Measurements from ENCODE around the gene MALRD1.

The MALRD1 gene

GRCh38 chr10:19048489-19048888 is at the start of gene MALRD1:
TSS of gene MALRD1 (plus strand) at chr10:19048801. CDS start at chr10:19048939, 138 bp downstream.
- FAIRE-seq (no peak), DNase-seq (ENCODE audit: insufficient read length, low spot score) (no peak)

DNA sequence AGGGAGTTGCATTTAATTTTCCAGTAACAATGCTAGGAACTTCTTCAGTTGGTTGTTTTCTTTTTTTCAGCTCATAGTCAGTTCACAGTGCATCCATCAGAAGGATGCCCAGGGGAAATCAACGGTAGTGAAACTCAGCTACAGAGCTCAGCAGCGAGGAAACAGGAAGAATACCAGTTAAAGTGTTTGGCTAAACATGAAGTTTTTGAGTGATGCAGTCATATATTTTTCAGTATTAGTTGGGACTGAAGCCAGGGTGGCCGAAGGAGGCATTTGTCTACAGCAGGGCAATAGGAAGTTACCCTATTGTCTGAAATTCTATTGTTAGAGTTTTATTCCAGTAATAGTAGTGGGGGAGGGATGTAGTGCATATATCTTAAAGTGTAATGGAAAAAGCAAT is 45.3 kb upstream of the MALRD1 start:
- no peak for FAIRE-seq

DNA sequence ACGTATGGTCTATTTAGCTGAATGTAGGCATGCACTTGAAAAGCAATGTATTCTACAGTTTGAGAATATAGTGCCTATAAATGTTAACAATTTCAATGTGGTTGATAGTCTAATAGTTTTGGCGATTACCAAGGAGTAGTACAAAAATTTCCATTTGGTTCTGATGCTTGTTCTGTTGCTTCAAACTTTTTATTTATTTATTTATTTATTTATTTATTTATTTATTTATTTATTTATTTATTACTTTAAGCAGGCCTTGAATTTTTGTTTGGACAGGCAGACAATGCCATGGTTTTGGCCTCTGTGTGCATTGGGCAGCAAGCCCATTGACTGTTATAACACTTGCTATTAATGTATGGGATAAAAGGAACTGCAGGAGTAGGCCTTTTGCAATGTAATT is 36.5 kb upstream of the MALRD1 start:
- no peak for DNase-seq (ENCODE audit: insufficient read length, low spot score)
- no peak for FAIRE-seq

More for the DNA sequence above, 45.3 kb upstream of the MALRD1 start:
- no peak for DNase-seq (ENCODE audit: insufficient read length, low spot score)

- FAIRE-seq (no peak), DNase-seq (ENCODE audit: insufficient read length, low spot score) (no peak)
Observed at GRCh38 chr10:19014034-19014433, 34.6 kb upstream of the MALRD1 start.

DNA sequence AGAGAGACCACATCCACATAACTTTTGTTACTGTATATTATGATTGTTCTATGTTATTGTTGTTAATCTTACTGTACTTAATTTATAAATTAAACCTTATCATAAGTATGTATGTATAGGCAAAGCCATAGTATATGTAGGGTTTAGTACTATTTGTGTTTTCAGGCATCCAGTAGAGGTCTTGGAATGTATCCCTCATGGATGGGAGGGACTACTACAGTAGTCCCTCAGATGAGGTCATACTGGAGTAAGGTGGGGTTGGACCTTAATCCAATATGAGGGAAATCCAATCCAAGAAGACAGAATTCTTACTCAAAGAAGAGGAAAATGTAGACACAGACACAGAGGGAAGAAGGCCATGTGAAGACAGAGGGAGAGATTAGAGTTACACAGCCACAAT is 34.1 kb upstream of the MALRD1 start:
- FAIRE-seq, result no peak
- DNase-seq (ENCODE audit: insufficient read length, low spot score), result no peak

DNA sequence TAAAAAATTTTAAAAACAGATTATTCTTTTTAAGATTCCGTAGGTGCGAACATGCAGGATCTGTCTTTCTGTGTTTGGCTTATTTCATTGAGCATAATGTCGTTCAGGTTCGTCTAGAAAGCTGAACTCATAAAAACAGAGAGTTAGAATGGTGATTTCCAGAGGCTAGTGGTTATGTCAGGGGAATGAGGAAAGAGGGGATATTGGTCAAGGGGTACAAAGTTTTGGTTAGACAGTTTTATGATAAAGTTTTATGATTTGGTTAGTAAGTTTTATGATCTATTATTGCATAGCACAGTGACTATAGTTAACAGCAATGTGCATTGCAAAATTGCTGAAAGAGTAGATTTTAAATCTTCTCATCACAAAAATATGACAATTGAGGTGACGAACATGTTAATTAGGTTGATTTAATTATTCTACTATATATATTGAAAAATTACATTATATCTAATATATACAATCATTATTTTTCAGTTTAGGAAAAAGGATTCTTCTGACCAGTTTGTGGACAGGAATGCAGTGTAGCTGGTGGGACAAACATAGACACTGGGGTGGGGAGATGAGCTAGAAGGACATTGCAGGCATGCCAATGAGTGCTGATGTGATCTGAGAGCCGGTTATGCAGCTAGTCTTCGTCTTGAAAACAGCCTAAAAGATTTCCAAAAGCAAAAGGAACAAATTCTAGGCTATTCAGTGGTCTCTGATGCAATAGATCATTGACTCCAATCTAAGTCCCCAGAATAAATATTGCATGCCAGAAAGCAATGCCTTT is 31.3 kb upstream of the MALRD1 start:
- FAIRE-seq (no peak), DNase-seq (ENCODE audit: insufficient read length, low spot score) (no peak)

DNA sequence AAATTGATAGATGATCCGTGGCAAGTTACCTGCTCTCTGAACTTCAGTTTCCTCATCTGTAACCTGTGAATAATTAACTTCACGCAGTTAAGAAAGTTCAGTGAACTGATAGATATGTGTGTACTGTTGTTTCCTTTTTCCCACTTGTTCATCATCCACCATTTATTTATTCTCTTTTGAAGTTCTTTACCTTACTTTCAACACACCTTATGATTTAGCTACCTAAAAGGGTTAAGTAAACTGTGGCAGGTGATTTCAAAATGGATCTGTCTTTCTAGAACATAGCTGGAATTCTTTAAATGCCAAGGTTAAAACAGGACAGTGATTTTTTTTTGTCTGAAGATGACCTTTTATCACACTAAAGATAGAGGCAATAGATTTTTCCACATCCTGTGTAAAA is 27.4 kb upstream of the MALRD1 start:
- DNase-seq (ENCODE audit: insufficient read length, low spot score) (no peak), FAIRE-seq (no peak)

GRCh38 chr10:19024611-19025010 is 24.0 kb upstream of the MALRD1 start:
- FAIRE-seq, result no peak

DNA sequence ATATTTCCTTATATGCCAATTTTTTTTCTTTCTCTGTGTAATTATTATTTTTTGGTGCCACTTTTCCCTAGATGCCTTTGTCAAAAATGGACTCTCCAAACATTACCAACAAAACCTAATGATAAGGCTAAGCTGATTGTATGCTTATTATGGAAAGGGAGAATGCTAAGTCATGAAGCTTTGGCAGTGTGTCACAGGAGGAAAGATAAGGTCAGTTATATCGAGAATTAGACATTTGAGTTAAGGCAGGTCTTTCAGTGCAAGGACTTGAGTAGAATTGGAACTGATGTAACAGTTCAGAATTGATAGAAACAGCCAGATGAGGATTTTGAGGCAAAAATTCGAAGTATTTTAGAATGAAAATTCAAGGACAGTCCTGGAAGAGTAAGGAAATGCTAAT is 16.8 kb upstream of the MALRD1 start:
- DNase-seq (ENCODE audit: insufficient read length, low spot score), result no peak
- FAIRE-seq, result no peak

More at GRCh38 chr10:19024611-19025010, 24.0 kb upstream of the MALRD1 start:
- DNase-seq (ENCODE audit: insufficient read length, low spot score), result no peak

DNA sequence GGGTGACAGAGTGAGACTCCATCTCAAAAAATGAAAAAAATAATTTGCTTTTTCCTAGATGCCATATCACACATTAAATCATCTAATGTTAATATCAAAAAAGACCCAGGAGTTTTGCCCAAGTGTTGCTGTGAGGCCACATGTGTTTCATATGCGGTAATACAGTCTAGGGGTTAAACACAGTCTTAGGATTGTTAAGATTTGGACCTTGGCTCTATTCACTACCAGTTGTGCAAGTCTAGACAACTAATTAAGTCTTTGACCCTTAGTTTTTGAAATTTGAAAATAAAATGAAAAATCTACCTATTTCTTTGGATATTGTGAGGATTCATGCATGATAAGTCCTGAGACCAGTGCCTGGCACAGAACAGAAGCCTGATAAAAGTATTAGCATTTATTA is 14.9 kb upstream of the MALRD1 start:
- DNase-seq (ENCODE audit: insufficient read length, low spot score), result no peak
- FAIRE-seq, result no peak

DNA sequence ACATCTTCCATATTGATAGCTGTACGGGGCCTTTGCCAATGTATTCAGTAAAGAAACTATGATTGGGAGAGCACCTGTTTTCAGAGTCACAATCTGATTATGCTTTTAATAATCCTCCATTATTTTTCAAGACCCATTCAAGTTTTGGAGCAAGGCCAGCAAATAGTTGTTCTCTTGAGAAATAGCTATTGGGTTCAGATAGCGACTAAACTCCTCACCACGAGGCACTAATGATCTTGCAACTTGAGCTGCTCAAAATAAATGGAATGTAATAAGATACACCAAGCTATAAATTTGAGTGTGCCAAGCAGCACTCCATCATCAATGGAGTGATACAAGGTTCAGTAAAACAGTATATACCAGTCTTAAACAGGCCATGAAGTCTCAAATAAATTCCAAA is 7.4 kb upstream of the MALRD1 start:
- FAIRE-seq (no peak), DNase-seq (ENCODE audit: insufficient read length, low spot score) (no peak)

DNA sequence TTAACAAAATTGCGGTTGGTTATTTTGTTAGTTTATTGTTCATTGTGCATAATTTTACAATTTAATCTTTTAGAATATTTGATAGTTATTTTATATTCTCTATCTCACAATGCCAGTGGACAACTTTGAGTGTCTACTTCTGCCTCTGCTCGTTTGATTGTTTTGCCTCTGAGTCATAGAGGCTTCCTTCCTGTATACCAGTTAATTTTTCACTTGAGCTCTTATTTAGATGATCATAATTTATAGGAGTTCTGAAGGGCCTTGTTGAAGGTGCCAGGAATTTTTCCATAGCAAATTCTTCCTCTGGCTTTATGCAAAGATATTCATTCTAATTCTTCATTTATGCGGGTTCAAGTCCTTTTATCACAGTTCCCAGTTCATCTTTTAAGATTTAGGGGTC is 5.2 kb upstream of the MALRD1 start:
- DNase-seq (ENCODE audit: insufficient read length, low spot score) (no peak), FAIRE-seq (no peak)

DNA sequence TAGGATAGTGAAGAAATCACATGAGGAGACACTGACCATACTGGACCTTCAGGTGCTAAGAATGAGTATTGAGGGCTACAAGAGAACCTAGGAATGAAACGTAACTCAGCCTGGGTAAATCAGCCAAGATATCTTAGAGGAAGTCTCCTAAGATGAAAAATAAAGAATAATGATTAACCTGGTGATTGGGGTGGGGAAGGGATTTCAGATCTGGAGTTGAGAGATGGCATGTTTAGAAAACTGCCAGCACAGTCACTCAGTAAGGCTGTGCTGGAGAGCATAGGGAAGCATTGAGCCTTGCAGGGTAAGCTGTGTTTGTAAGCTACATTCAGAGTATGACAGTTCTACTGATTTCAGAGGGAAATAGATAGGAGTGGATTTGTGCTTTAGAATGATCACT is 1.9 kb upstream of the MALRD1 start:
- FAIRE-seq (no peak), DNase-seq (ENCODE audit: insufficient read length, low spot score) (no peak)

GRCh38 chr10:19048891-19049290 is 290 bp downstream of the MALRD1 start:
- DNase-seq (ENCODE audit: insufficient read length, low spot score), result no peak
- FAIRE-seq, result no peak

GRCh38 chr10:19049567-19049966 is 966 bp downstream of the MALRD1 start:
- FAIRE-seq, result no peak

GRCh38 chr10:19054289-19054835 is 5.8 kb downstream of the MALRD1 start:
- FAIRE-seq, result no peak
- no peak for DNase-seq (ENCODE audit: insufficient read length, low spot score)

More at GRCh38 chr10:19049567-19049966, 966 bp downstream of the MALRD1 start:
- no peak for DNase-seq (ENCODE audit: insufficient read length, low spot score)

- DNase-seq (ENCODE audit: insufficient read length, low spot score) (no peak), FAIRE-seq (no peak)
Observed at GRCh38 chr10:19058046-19058445, 9.4 kb downstream of the MALRD1 start.

GRCh38 chr10:19063986-19064385 is 15.4 kb downstream of the MALRD1 start:
- FAIRE-seq, result no peak

GRCh38 chr10:19071946-19072345 is 23.3 kb downstream of the MALRD1 start:
- FAIRE-seq, result no peak

More at GRCh38 chr10:19063986-19064385, 15.4 kb downstream of the MALRD1 start:
- no peak for DNase-seq (ENCODE audit: insufficient read length, low spot score)

DNA sequence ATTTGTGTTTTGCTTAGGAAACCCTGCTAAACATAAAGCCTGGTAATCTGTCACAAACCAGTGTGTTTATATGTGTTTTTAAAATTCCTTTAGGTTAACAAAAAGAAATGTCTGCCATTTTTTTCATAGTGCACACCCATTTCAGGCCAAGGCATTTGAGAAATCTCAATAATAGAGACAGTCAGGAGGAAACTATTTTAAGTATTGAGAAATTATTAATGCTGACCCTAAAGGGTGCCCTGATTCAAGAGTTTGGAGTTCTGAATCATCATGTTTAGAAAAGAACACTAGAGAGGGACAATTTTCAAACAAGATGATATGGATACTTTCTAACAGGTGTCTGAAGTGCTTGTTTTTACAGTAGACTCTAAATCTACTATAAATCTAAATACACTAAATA is 28.7 kb downstream of the MALRD1 start:
- DNase-seq (ENCODE audit: insufficient read length, low spot score) (no peak), FAIRE-seq (no peak)

More at GRCh38 chr10:19071946-19072345, 23.3 kb downstream of the MALRD1 start:
- DNase-seq (ENCODE audit: insufficient read length, low spot score), result no peak

DNA sequence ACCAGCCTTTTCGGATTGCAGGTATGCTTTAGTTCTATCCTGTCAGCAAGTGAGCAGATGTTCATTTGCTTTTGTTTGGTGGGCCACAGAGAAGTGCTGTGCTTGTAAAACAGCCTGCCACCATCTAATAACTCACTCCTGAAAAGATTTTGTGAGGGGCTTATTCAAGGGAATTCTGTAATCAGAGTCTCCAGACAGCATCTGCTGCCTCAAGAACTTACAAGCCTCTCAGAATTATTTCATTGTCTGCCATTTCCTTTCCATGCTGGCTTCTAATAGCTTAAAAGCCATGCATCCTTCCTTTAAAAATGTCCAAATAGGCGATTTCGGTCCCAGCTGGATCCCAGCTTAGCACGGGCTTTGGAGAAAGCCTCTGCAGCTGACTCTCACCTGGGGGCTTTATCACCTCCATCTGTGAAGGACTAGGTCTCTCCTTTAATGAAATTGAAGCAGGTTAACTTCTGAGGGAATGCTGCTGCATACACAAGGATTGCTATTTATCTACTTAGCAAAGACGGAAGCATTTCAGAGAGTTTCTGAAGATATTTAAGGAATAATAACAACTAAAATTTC is 48.0 kb downstream of the MALRD1 start:
- FAIRE-seq, result no peak
- DNase-seq (ENCODE audit: insufficient read length, low spot score), result no peak

DNA sequence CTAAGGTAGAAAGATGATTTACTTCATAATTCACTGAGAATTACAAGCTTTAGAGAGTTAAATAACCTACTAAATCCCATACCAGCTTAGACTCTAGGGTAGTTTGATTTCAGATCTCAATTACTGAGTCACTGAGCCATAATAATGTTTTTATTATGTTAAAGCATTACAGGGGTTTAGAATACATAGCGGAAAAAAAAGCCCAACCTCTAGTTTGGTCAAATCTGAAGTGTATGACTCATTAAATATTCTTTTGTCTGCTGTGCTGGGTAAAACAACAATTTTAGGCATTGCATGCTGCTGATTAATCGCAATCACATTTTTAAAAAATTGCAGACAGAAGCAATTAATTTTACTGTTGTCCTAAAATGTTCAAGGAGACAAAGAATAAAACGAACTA is 48.5 kb downstream of the MALRD1 start:
- FAIRE-seq (no peak), DNase-seq (ENCODE audit: insufficient read length, low spot score) (no peak)

Measured in GM19239 (cell line).